ENCODE results near the gene CORO1C. TPM values are rescaled to one million over a fixed set of nuclear protein-coding genes. Genes with fewer than 3 reads are reported as not detected.

CORO1C gene
- polyA plus RNA-seq, 3 donors: 58.9 to 66.0 (median 62.2) TPM

DNA sequence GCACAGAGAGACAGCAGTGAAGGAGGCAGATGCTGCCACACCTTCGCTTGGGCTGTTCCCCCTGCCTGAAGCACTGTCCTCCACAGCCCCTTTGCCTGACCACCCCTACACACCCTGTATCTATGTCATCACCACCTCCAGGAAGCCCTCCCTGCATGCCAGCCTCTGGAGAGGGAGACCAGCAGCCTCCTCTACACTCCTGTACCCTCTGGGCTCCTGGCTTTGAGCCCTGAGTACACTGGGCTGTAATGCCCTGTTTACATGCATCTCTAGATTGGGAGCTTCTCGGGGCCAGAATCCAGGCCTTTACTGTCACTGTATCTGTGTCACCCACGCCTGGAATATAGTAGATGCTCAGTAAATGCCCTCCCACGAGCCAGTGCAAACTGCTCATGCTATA, 127.6 kb downstream of the CORO1C start:
- no peak for DNase-seq

DNA sequence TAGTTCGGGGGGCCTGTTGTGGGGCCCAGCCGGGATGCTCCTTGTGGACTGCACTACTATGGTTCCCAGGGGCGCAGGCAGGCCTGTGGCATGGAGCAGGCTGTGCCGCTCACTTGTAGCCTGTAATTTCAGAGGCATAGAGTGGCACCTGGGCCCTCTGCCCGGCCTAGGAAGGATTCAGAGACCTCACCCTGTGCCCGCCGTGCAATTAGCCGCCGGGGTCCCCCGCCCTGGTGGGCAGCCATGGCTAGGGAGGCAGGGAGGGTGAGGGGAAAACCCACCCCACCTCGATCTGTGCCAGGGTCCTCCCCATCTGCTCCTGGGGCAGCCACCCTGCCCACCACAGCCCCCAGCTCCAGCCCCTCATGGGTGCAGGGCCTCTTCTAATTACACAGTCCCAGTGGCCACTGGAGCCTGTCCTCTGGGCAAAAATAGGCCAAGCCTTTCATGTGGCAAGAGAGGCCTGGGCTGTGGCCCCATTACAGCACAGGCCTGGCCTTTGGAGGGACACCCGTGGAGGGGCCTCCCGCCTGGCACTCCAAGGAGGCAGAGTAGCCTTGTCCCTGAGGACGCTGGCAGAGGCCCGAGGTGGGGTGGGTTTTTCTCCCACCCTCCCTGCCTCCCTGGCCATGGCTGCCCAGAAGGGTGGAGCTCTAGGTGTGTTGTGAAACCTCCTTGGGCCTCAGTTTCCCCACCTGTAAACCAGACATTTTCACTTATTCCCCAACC, 128.2 kb downstream of the CORO1C start:
- DNase-seq: no peak

DNA sequence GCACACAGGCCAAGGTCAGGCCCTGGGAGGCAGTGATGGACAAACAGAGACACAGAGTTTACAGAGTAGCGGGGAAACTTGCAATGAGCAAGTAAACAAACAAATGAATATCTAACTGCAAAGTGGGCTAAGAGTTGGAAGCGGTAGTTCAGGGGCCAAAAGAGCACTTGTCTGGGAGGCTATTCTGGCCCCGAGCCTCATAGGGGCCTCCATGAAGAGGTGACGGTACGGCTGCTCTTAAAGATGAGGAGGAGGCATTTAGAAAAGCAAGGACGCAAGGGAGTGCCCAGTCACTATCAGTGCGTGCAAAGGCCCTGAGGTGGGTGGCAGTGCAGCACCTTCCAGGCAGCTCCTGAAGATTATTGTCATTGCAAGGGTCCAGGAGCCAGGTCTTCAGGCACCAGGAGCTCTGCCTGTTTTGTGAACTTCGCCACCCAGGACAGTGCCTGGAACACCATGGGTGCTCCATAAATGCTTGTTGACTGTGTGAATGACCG, 129.1 kb downstream of the CORO1C start:
- no peak for DNase-seq

- DNase-seq: no peak
These were observed 130.7 kb downstream of the CORO1C start for GRCh38 chr12:108600702-108601007.

GRCh38 chr12:108599948-108600701, 131.2 kb downstream of the CORO1C start:
- DNase-seq: no peak

DNA sequence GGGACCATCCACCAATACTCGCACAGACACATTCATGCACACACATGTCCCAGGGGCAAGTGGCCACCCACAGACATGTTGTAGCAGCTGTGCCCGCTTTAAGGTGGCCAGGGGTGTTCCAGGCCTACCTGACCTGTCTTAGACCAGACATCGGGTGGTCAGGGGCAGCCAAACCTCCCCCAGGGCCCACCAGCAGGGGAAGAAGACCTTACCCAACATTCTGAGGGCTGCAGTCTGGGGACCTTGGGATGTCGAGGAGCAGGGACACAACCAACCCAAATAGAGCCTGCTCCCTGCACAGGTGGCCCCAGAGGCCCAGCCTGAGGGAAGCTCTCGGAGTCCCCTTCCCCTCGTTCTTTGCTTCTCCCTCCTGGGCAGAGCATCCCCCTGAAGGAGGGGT, 131.8 kb downstream of the CORO1C start:
- no peak for DNase-seq

- no peak for DNase-seq
These were observed 132.6 kb downstream of the CORO1C start for GRCh38 chr12:108598553-108599250.

DNA sequence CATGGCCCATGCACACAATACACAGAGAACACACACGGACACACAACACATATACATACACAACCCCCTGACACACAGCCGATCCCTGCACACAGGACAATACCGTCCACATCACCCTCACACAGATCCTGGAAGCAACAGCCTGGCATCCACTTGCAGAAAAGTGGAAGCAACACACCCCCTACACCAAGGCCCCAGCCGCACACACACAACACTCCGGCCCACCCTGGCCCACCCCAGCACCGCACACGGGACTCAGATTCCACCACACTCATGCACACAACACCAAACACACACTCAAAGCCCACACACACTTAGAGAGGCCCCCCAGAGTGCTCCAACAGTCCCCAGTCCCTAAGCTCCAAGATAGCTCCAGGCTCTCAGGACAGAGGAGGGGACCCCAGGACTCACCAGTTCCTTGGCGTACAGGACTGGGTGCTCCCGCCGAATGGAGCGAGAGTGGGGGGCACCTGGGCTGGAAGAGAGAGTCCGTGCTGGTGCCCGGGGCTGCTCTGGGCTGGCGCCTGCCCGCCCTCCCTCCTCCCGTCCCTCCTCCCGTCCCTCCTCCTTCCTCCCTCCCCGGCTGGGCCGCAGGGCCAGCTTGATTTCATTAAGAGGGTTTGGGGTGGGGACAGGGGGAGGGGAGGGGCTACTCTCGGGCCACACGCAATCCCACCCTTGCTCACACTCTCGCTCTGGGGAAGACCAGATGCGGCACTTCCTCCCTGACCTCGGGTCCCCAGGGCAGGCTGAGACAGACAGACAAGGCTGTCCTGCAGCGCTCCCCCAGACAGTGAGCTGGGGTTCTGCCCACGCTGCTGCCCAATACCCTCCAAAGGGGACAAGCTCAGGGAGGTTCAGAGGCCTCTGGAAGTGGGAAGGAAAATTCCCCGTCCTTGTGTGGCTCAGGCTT, 133.5 kb downstream of the CORO1C start, which contains the start of gene TMEM119:
TMEM119 (minus strand) TSS at position 526 of the 913 bp plus-strand sequence. CDS start 5,701 bp downstream, outside the sequence.
- peak; percentile 67 for DNase-seq

GRCh38 chr12:108596854-108597558, 134.3 kb downstream of the CORO1C start:
- DNase-seq: no peak

GRCh38 chr12:108595711-108596647, 135.3 kb downstream of the CORO1C start:
- no peak for DNase-seq

Other genes with a start within 250 kb of the CORO1C start
- gene FICD, start 216.2 kb downstream of the CORO1C start, polyA plus RNA-seq (ENCODE audit: insufficient read length in 3 of 3): 1 to 10 TPM; 3.5 to 5.0 (median 3.9) TPM
- 10 to 100 TPM; 58.6 to 69.4 (median 67.2) TPM for gene SART3, start 170.3 kb downstream of the CORO1C start, polyA plus RNA-seq (ENCODE audit: insufficient read length in 3 of 3)
- gene ISCU, start 168.9 kb downstream of the CORO1C start, polyA plus RNA-seq (ENCODE audit: insufficient read length in 3 of 3): 100 to 1,000 TPM in 2 of 3 donors, 10 to 100 TPM in 1; 99.2 to 112 (median 109) TPM
- gene TMEM119, start 133.4 kb downstream of the CORO1C start, polyA plus RNA-seq (ENCODE audit: insufficient read length in 3 of 3): 10 to 100 TPM; 15.3 to 25.2 (median 16.7) TPM
- gene SELPLG, start 97.6 kb downstream of the CORO1C start, polyA plus RNA-seq (ENCODE audit: insufficient read length in 3 of 3): 1 to 10 TPM; 1.8 to 2.2 (median 1.9) TPM
- 10 to 100 TPM; 18.2 to 28.2 (median 22.3) TPM for gene SSH1, start 126.1 kb upstream of the CORO1C start, polyA plus RNA-seq (ENCODE audit: insufficient read length in 3 of 3)
- gene DAO, start 148.6 kb upstream of the CORO1C start, polyA plus RNA-seq (ENCODE audit: insufficient read length in 3 of 3): 1 to 10 TPM in 2 of 3 donors, under 1 TPM in 1; 0.60 to 1.5 (median 1.2) TPM

Data from renal pelvis (tissue), 4 donors.